Measurements from ENCODE around the gene LIPC.

DNA sequence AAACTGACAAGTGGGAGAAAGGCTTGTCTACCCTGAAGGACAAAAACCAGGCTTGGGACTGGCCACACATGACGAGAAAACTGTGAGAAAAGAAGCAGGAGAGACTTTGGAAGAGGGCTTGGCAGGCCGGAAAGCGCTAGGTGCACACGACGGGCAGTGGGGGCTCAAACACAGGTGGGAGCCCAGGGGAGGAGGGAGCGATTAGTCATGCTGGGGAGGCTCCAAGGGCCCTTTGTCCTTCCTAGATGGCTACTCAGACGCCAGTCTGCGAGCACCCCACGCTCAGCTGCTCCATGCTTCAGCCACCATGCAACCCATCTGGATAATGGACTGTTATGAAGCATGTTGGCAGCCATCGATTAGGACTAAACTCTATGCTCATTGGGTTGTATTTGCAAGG, 17.1 kb downstream of the LIPC start:
- no peak for TF ChIP-seq EZH2 (IDR thresholded peaks at IDR 0.05; ENCODE audit: insufficient read depth, poor library complexity, severe bottlenecking)
- no peak for TF ChIP-seq EZH2phosphoT487 (IDR thresholded peaks at IDR 0.05; ENCODE audit: insufficient read depth, low read depth)

All from GM23248 (cell line).